OCI-LY1 (cell line): ENCODE results near the gene TMEM256.

Experiments
- EZH2 ChIP-seq: fragments of 200-600 bp; sonication (generic), shearing (Covaris generic); IDR thresholded peaks from 2 replicates; pipeline ENCODE4 v1.8.0; 2017; ENCODE audit warnings: borderline replicate concordance, mixed run types, mild to moderate bottlenecking, antibody characterized with exemption, low read length, moderate library complexity, mixed read lengths
- TF ChIP-seq, protein P1 (sequence below): fragments of 200-600 bp; sonication (generic), shearing (Covaris generic); IDR thresholded peaks from 2 replicates; pipeline ENCODE4 v1.5.1; 2017; ENCODE audit warnings: mild to moderate bottlenecking, antibody characterized with exemption, low read length, moderate library complexity, mixed read lengths

DNA sequence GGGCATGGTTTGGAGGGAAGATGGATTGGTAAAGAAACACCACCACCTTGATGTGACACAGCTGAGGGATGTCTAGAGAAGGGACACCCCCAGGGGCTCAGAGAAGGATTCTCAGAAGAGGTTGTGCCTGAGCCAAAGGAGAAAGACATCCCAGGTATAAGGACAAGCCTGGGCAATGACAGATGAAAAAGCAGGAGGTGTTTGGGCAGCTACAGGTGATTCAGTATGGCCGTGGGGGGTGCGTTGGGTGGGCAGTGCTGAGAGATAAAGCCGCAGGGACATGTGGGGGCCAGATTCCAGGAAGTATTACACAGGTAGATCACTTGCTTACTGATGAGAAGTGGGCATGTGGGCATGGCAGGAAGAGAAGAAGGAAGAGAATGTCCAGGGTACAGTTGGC, 42.0 kb downstream of the TMEM256 start:
- TF ChIP-seq, protein P1, sequence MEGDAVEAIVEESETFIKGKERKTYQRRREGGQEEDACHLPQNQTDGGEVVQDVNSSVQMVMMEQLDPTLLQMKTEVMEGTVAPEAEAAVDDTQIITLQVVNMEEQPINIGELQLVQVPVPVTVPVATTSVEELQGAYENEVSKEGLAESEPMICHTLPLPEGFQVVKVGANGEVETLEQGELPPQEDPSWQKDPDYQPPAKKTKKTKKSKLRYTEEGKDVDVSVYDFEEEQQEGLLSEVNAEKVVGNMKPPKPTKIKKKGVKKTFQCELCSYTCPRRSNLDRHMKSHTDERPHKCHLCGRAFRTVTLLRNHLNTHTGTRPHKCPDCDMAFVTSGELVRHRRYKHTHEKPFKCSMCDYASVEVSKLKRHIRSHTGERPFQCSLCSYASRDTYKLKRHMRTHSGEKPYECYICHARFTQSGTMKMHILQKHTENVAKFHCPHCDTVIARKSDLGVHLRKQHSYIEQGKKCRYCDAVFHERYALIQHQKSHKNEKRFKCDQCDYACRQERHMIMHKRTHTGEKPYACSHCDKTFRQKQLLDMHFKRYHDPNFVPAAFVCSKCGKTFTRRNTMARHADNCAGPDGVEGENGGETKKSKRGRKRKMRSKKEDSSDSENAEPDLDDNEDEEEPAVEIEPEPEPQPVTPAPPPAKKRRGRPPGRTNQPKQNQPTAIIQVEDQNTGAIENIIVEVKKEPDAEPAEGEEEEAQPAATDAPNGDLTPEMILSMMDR: no peak
- TF ChIP-seq EZH2: no peak
